ENCODE data around the gene TMEM185B. TPM values are rescaled to one million over a fixed set of nuclear protein-coding genes. Genes with fewer than 3 reads are reported as not detected.

The TMEM185B gene
- total and polyA plus RNA-seq, 2 of the 4 experiments (the other 2 are of a cell fraction), result 17.7 to 26.1 TPM

GRCh38 chr2:120174963-120175581 lies 48.1 kb downstream of the TMEM185B start:
- Histone ChIP-seq H2BK120ac (ENCODE audit: low read depth, low read length) (no peak overlapping the region), H3K79me1 (ENCODE audit: low read depth in 1 of 2, low read length in 2 of 2) (no peaks in the 10 kb centered on the region), H3K4me3 (ENCODE audit: insufficient read depth, low read depth, low read length) (no peak overlapping the region), H2BK15ac (ENCODE audit: low read depth, low read length) (no peak overlapping the region; the same call in 2 of the 3 replicates), H2AK9ac (replicated peaks; ENCODE audit: low read depth, low read length, poor library complexity) (no peak overlapping the region), H2BK5ac (ENCODE audit: low read depth, low read length, poor library complexity, severe bottlenecking) (no peak overlapping the region), H3K4me1 (ENCODE audit: control insufficient read depth, insufficient read depth, low read length) (peaks cover 3% of the 10 kb centered on the region), H3K27ac (ENCODE audit: insufficient read depth, low read length) (no peak overlapping the region), H4K91ac (ENCODE audit: insufficient read depth, low read depth, low read length) (no peak overlapping the region), H4K20me1 (ENCODE audit: insufficient read depth, low read length) (no peaks in the 10 kb centered on the region), H3K27me3 (ENCODE audit: control insufficient read depth, insufficient read depth, low read length) (no peaks in the 10 kb centered on the region), H3K23ac (ENCODE audit: low read depth, low read length) (no peak overlapping the region; the same call in 1 of the 2 replicates), H3K56ac (ENCODE audit: extremely low read depth, insufficient read depth, low read length) (no peak overlapping the region), H4K8ac (ENCODE audit: low read depth in 2 of 2, low read length in 2 of 2) (peak overlapping the region in 1 of 2 experiments; percentile 29; a peak in 1 of 4 replicates), H3K9me3 (ENCODE audit: control insufficient read depth, insufficient read depth, low read length) (no peaks in the 10 kb centered on the region), H2AFZ (replicated peaks; ENCODE audit: low read length, poor library complexity) (no peak overlapping the region), H4K5ac (ENCODE audit: low read depth, low read length) (no peak overlapping the region), H3K14ac (replicated peaks; ENCODE audit: low read depth, low read length) (peak overlapping the region; percentile 3; the same call in 1 of the 2 replicates), H3K9ac (ENCODE audit: low read depth, low read length) (no peak overlapping the region), H3K36me3 (ENCODE audit: control insufficient read depth, insufficient read depth, low read length) (no peaks in the 10 kb centered on the region), H3K9me1 (ENCODE audit: insufficient read depth, low read length) (0 out of 2 replicates have a peak, but pooled peaks cover under 1% of the 10 kb centered on the region), H3K4me2 (ENCODE audit: low read depth, low read length) (no peak overlapping the region), H3K4ac (ENCODE audit: low read depth, low read length) (0 out of 2 replicates have a peak overlapping the region, but pooled peaks have one; percentile 8), H2AK5ac (ENCODE audit: low read depth, low read length) (peak overlapping the region; percentile 59; the same call in 1 of the 2 replicates), H2BK20ac (ENCODE audit: low read depth, low read length) (no peak overlapping the region), H3K18ac (ENCODE audit: low read depth, low read length) (no peak overlapping the region)
- dilution Hi-C loops (cut with HindIII; ENCODE audit: low sequenced_read_pairs, unreplicated experiment), result no loop called here
- in situ Hi-C loops (cut with MboI; ENCODE audit: low sequenced_read_pairs), result loop anchor here (5.0 kb wide), 2 partner anchors 63 to 423 kb away; no protein-coding TSS in a partner anchor
- TF ChIP-seq POLR2A (IDR thresholded peaks at IDR 0.05; ENCODE audit: low read depth, low read length) (0 out of 2 replicates have a peak, but pooled peaks have one; percentile 22), SMC3 (IDR thresholded peaks at IDR 0.05; ENCODE audit: low read depth, low read length) (peak; percentile 84), NFE2L2 (IDR thresholded peaks at IDR 0.05; ENCODE audit: low read depth, low read length) (no peak), FOS (IDR thresholded peaks at IDR 0.05; ENCODE audit: low read depth, low read length) (no peak), CTCF (conservative IDR thresholded peaks at IDR 0.05; ENCODE audit: low read depth, low read length) (peak; percentile 86), RAD21 (IDR thresholded peaks at IDR 0.05; ENCODE audit: low read length) (peak; percentile 91)
- POLR2A ChIA-PET (ENCODE audit: unreplicated experiment), result no interaction called here
- intact Hi-C loops (cut with micrococcal nuclease), result loop anchor here (1.0 to 2.0 kb wide), 7 partner anchors 65 to 534 kb away; partner anchors contain the start of gene EPB41L5
- DNase-seq (peak; percentile 79), ATAC-seq (ENCODE audit: low read depth) (peak; percentile 87)
- WGBS, 2 experiments (ENCODE audit: extremely low coverage in 2 of 2, insufficient read length in 1 of 2), result 29% methylated on average over 1 of the region's 6 CpGs; no CpG with 5 or more reads in 1 of the 2 experiments
- CTCF ChIA-PET, result interaction anchor here (0.6 to 3.6 kb wide), 20 partner anchors 11 to 1189 kb away, joined by 3 to 36 read pairs (median 3); no protein-coding TSS in a partner anchor
- no TSS peak for BruUV-seq (replicated peaks)

Small RNA genes within 50 kb of the gene (microRNA-seq; reads per million reads assigned to microRNA genes)
- gene MTND4LP14 (ENCODE audit: insufficient read depth, insufficient read length), result not detected
- not detected for gene RF00019 (ENCODE audit: insufficient read depth, insufficient read length)

Small RNA genes within 50 kb of the gene (small RNA-seq; reads per million reads assigned to genes)
- gene MTND4LP14, result 0 reads per million in 5 experiments
- 0 reads per million in 5 experiments for gene RF00019

Other genes with a start within 250 kb of the TMEM185B start
- gene EPB41L5, start 210.3 kb downstream of the TMEM185B start, total RNA-seq (2012; rRNA removed), result 10.6 and 11.4 TPM in 2 replicates
- 5.0 and 5.1 TPM in 2 replicates for gene EPB41L5, start 210.3 kb downstream of the TMEM185B start, polyA plus RNA-seq (2012; rRNA removed)
- gene RALB, start 29.5 kb upstream of the TMEM185B start, total RNA-seq (2012; rRNA removed), result 53.6 and 75.3 TPM in 2 replicates
- 38.0 and 54.7 TPM in 2 replicates for gene RALB, start 29.5 kb upstream of the TMEM185B start, polyA plus RNA-seq (2012; rRNA removed)
- 0.18 and 0.28 TPM in 2 replicates for gene INHBB, start 122.7 kb upstream of the TMEM185B start, total RNA-seq (2012; rRNA removed)
- 0.92 and 1.0 TPM in 2 replicates for gene INHBB, start 122.7 kb upstream of the TMEM185B start, polyA plus RNA-seq (2012; rRNA removed)

Measured in IMR-90 (cell line).